PFSK-1 (cell line): ENCODE data around the gene IFT52.

Experiments used
- FOXP2 ChIP-seq: optimal IDR thresholded peaks from 2 replicates; pipeline ENCODE3; 2011; ENCODE audit warnings: borderline replicate concordance, control low read depth, inconsistent platforms; ENCODE audit not compliant: insufficient read depth; ENCODE audit errors: extremely low read length, extremely low read depth
- POLR2AphosphoS5 ChIP-seq: IDR thresholded peaks from 2 replicates; pipeline ENCODE4 v1.6.1; 2012; ENCODE audit warnings: low read depth, mild to moderate bottlenecking, control low read depth, low read length, moderate library complexity
- SIN3A ChIP-seq: IDR thresholded peaks from 2 replicates; pipeline ENCODE4 v1.6.1; 2012; ENCODE audit warnings: mild to moderate bottlenecking, low read length, moderate library complexity, borderline replicate concordance; ENCODE audit not compliant: insufficient read depth
- TAF1 ChIP-seq: IDR thresholded peaks from 2 replicates; pipeline ENCODE4 v1.6.1; 2012; ENCODE audit warnings: low read length, control low read depth, borderline replicate concordance; ENCODE audit not compliant: insufficient read depth
- TF ChIP-seq, protein P1 (sequence below), 2 experiments: IDR thresholded peaks; 2 replicates each; pipeline versions ENCODE4 v1.6.1 to v1.8.0; 2011 to 2012; ENCODE audit warnings: low read depth in 2 of 2, low read length in 2 of 2, control low read depth in 1 of 2, inconsistent platforms in 1 of 2, mild to moderate bottlenecking in 1 of 2, moderate library complexity in 1 of 2; ENCODE audit not compliant: insufficient read depth in 1 of 2

Gene IFT52

GRCh38 chr20:43572891-43573290, 17.8 kb upstream of the IFT52 start:
- TF ChIP-seq FOXP2, result no peak
- TF ChIP-seq, protein P1, sequence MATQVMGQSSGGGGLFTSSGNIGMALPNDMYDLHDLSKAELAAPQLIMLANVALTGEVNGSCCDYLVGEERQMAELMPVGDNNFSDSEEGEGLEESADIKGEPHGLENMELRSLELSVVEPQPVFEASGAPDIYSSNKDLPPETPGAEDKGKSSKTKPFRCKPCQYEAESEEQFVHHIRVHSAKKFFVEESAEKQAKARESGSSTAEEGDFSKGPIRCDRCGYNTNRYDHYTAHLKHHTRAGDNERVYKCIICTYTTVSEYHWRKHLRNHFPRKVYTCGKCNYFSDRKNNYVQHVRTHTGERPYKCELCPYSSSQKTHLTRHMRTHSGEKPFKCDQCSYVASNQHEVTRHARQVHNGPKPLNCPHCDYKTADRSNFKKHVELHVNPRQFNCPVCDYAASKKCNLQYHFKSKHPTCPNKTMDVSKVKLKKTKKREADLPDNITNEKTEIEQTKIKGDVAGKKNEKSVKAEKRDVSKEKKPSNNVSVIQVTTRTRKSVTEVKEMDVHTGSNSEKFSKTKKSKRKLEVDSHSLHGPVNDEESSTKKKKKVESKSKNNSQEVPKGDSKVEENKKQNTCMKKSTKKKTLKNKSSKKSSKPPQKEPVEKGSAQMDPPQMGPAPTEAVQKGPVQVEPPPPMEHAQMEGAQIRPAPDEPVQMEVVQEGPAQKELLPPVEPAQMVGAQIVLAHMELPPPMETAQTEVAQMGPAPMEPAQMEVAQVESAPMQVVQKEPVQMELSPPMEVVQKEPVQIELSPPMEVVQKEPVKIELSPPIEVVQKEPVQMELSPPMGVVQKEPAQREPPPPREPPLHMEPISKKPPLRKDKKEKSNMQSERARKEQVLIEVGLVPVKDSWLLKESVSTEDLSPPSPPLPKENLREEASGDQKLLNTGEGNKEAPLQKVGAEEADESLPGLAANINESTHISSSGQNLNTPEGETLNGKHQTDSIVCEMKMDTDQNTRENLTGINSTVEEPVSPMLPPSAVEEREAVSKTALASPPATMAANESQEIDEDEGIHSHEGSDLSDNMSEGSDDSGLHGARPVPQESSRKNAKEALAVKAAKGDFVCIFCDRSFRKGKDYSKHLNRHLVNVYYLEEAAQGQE (IDR thresholded peaks at IDR 0.05; ENCODE audit: insufficient read depth in 1 of 2, low read depth in 2 of 2, low read length in 2 of 2), result no peak
- TF ChIP-seq TAF1, result no peak
- TF ChIP-seq SIN3A, result no peak

- TF ChIP-seq FOXP2 (no peak), POLR2AphosphoS5 (no peak), TAF1 (no peak), SIN3A (no peak)
- TF ChIP-seq, protein P1 (IDR thresholded peaks at IDR 0.05; ENCODE audit: insufficient read depth in 1 of 2, low read depth in 2 of 2, low read length in 2 of 2), result no peak
Observed at GRCh38 chr20:43576108-43576507, 14.6 kb upstream of the IFT52 start.

DNA sequence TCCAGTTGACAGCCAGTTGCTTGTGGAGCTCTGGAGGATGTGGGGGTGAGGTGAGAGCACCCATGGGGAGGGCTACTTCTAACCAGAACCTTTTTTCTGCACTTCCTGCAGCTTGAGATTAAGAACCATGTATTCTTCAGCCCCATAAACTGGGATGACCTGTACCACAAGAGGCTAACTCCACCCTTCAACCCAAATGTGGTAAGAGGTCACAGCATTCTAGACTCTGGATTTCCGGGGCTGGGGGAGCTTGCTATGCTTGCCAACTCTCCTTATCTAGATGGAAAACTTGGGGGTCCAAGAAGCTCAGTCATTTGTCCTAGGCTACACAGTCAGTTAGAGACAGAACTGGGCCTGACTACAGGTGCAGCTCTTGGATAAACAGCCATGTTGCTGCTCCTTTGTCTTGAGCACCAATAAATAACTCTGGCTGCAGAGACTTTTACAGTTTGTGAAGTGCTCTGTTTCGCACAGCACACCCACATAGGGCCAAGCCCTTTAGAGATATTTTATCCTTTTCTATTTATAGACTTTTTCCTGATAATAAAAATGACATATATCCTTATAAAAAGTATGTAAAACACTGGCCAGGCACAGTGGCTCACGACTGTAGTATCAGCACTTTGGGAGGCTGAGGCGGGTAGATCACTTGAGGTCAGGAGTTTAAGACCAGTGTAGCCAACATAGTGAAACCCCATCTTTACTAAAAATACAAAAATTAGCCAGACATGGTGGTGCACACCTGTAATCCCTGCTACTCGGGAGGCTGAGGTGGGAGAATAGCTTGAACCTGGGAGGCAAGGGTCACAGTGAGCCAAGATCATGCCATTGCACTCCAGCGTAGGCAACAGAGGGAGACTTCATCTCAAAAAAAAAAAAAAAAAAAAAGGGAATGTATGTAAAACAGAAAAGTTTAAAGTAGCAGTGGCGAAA, 10.6 kb upstream of the IFT52 start:
- TF ChIP-seq FOXP2 (no peak), TAF1 (no peak), POLR2AphosphoS5 (no peak), SIN3A (no peak)
- TF ChIP-seq, protein P1 (IDR thresholded peaks at IDR 0.05; ENCODE audit: insufficient read depth in 1 of 2, low read depth in 2 of 2, low read length in 2 of 2), result no peak

- TF ChIP-seq SIN3A (no peak), TAF1 (no peak), POLR2AphosphoS5 (no peak), FOXP2 (no peak)
- TF ChIP-seq, protein P1 (IDR thresholded peaks at IDR 0.05; ENCODE audit: insufficient read depth in 1 of 2, low read depth in 2 of 2, low read length in 2 of 2), result no peak
Observed at GRCh38 chr20:43583133-43583864, 7.4 kb upstream of the IFT52 start.
